LHCN-M2 (cell line): Measurements from ENCODE around the gene RILP. TPM values are rescaled to one million over a fixed set of nuclear protein-coding genes. Genes with fewer than 3 reads are reported as not detected.

Source experiments
- DNase-seq: peaks from one replicate; pipeline ENCODE4 v3.0.0-alpha.2; 2012; ENCODE audit warnings: low read depth
- total RNA-seq: library from RNA; depleted of rRNA; stranded (reverse); fragments of >200 nt; gene quantifications from 2 replicates; pipeline ENCODE4 v1.2.3, GENCODE V29; 2014

Gene RILP
- total RNA-seq, 1 experiment from 2014 or later, result 9.8 TPM

- no peak for DNase-seq
Observed at GRCh38 chr17:1648173-1648962, 1.3 kb downstream of the RILP start.

- DNase-seq, result no peak
Observed at GRCh38 chr17:1647802-1648171, 1.9 kb downstream of the RILP start.

GRCh38 chr17:1646199-1646875, 3.3 kb downstream of the RILP start:
- DNase-seq, result no peak

- no peak for DNase-seq
Observed at GRCh38 chr17:1645207-1646171, 4.2 kb downstream of the RILP start, which contains the start of gene SCARF1. Gene SCARF1 (minus strand): TSS chr17:1645732. CDS start chr17:1645697, 35 bp downstream.

GRCh38 chr17:1644493-1645206, 5.0 kb downstream of the RILP start:
- peak; percentile 27 for DNase-seq

- DNase-seq, result no peak
Observed at GRCh38 chr17:1643999-1644492, 5.6 kb downstream of the RILP start.

- no peak for DNase-seq
Observed at GRCh38 chr17:1643293-1643998, 6.2 kb downstream of the RILP start.

- no peak for DNase-seq
Observed at GRCh38 chr17:1641065-1641403, 8.6 kb downstream of the RILP start.

GRCh38 chr17:1640329-1641064, 9.2 kb downstream of the RILP start:
- no peak for DNase-seq

GRCh38 chr17:1639549-1640180, 10.0 kb downstream of the RILP start:
- DNase-seq, result no peak

GRCh38 chr17:1638624-1639300, 10.9 kb downstream of the RILP start:
- DNase-seq, result no peak

GRCh38 chr17:1638171-1638590, 11.5 kb downstream of the RILP start:
- DNase-seq, result no peak

- DNase-seq, result no peak
Observed at GRCh38 chr17:1636732-1637285, 12.9 kb downstream of the RILP start.

GRCh38 chr17:1635675-1636465, 13.8 kb downstream of the RILP start:
- DNase-seq, result no peak

- no peak for DNase-seq
Observed at GRCh38 chr17:1634841-1635650, 14.6 kb downstream of the RILP start.

GRCh38 chr17:1630662-1631061, 19.0 kb downstream of the RILP start:
- no peak for DNase-seq
